HepG2 (cell line): ENCODE data around the gene ZBTB25. TPM values are rescaled to one million over a fixed set of nuclear protein-coding genes. Genes with fewer than 3 reads are reported as not detected.

Experiments used
- ATF6 ChIP-seq: sonication (generic); formaldehyde crosslinking; conservative IDR thresholded peaks from 2 replicates; pipeline ENCODE4 v1.4.0; 2020; ENCODE audit warnings: missing genetic modification reagents
- DDIT3 ChIP-seq: sonication (generic); formaldehyde crosslinking; IDR thresholded peaks from 2 replicates; pipeline ENCODE4 v1.4.0; 2020; ENCODE audit warnings: mild to moderate bottlenecking, missing genetic modification reagents
- E2F2 ChIP-seq: sonication (generic); formaldehyde crosslinking; IDR thresholded peaks from 2 replicates; pipeline ENCODE4 v1.4.0; 2020; ENCODE audit warnings: missing genetic modification reagents, borderline replicate concordance
- FOXO4 ChIP-seq: sonication (generic); formaldehyde crosslinking; conservative IDR thresholded peaks from 2 replicates; pipeline ENCODE4 v1.8.1; 2023; ENCODE audit warnings: missing genetic modification reagents
- HNRNPH1 ChIP-seq: fragments of 200-400 bp; formaldehyde crosslinking; optimal IDR thresholded peaks from 2 replicates; pipeline ENCODE3; 2017; ENCODE audit warnings: mild to moderate bottlenecking, low read depth, low read length
- KLF12 ChIP-seq: sonication (generic); formaldehyde crosslinking; IDR thresholded peaks from 2 replicates; pipeline ENCODE4 v1.4.0; 2020; ENCODE audit warnings: missing genetic modification reagents, borderline replicate concordance
- NR2F1 ChIP-seq, 2 experiments: fragments of 450-650 bp in 1 of 2; formaldehyde crosslinking in 1 of 2; IDR thresholded peaks; 2 replicates each; pipeline versions ENCODE4 v1.5.0 to v1.6.1; 2016 to 2020; ENCODE audit warnings: mild to moderate bottlenecking in 1 of 2, missing compliant biosample characterization in 1 of 2, missing genetic modification reagents in 1 of 2, moderate library complexity in 1 of 2
- PLSCR1 ChIP-seq: sonication (generic); formaldehyde crosslinking; IDR thresholded peaks from 2 replicates; pipeline ENCODE4 v1.5.0; 2020; ENCODE audit warnings: missing genetic modification reagents, mild to moderate bottlenecking, borderline replicate concordance
- RELA ChIP-seq: sonication (generic); formaldehyde crosslinking; IDR thresholded peaks from 2 replicates; pipeline ENCODE4 v1.4.0; 2020; ENCODE audit warnings: missing genetic modification reagents
- SMAD3 ChIP-seq: sonication (generic); formaldehyde crosslinking; IDR thresholded peaks from 2 replicates; pipeline ENCODE4 v1.4.0; 2020; ENCODE audit warnings: missing genetic modification reagents
- TOPORS ChIP-seq: sonication (generic); formaldehyde crosslinking; IDR thresholded peaks from 2 replicates; pipeline ENCODE4 v1.8.0; 2023; ENCODE audit warnings: mild to moderate bottlenecking, missing genetic modification reagents
- TRIM24 ChIP-seq: sonication (generic); formaldehyde crosslinking; IDR thresholded peaks from 2 replicates; pipeline ENCODE4 v1.8.0; 2022; ENCODE audit warnings: mild to moderate bottlenecking, missing genetic modification reagents
- ZBTB2 ChIP-seq: sonication (generic); formaldehyde crosslinking; IDR thresholded peaks from 2 replicates; pipeline ENCODE4 v1.8.0; 2022; ENCODE audit warnings: low read depth, missing genetic modification reagents
- ZBTB25 ChIP-seq: IDR thresholded peaks from 2 replicates; pipeline ENCODE4 v1.6.1; 2018; ENCODE audit warnings: missing genetic modification reagents
- ZNF10 ChIP-seq: sonication (generic); formaldehyde crosslinking; IDR thresholded peaks from 2 replicates; pipeline ENCODE4 v1.4.0; 2020; ENCODE audit warnings: mild to moderate bottlenecking, low read depth, missing genetic modification reagents, borderline replicate concordance
- ZNF607 ChIP-seq: sonication (generic); formaldehyde crosslinking; IDR thresholded peaks from 2 replicates; pipeline ENCODE4 v1.5.1; 2020; ENCODE audit warnings: missing genetic modification reagents, mild to moderate bottlenecking, borderline replicate concordance
- polyA plus RNA-seq, 8 experiments: library from polyadenylated mRNA; depleted of rRNA in 3 of 8; stranded (reverse) in 7 of 8; unstranded in 1 of 8; fragments of >200 nt; fragmentation: Illumina TruSeq in 4 of 8; extraction: Trizol in 4 of 8; gene quantifications; 2 replicates each; pipeline versions ENCODE4 v1.2.1 to v1.2.3, GENCODE V29; 2011 to 2016; ENCODE audit warnings: low read depth in 4 of 8, missing spikeins in 1 of 8, mixed read lengths in 1 of 8; ENCODE audit not compliant: insufficient read depth in 1 of 8
- total RNA-seq, 5 experiments: library from RNA; depleted of rRNA; stranded (reverse); fragments of >200 nt; fragmentation: Illumina TruSeq; extraction: Trizol; gene quantifications; 2 replicates each; pipeline ENCODE4 v1.2.3, GENCODE V29; 2016; ENCODE audit warnings: low read depth in 1 of 5

The ZBTB25 gene
- total and polyA plus RNA-seq, 2 of the 13 experiments (the other 11 are each of a cell fraction or from before 2014, with no cell fraction given), result 3.5 to 7.6 TPM

- TF ChIP-seq PLSCR1 (CRISPR knock-in tag), result no peak
- no peak for TF ChIP-seq ZBTB25 (CRISPR knock-in tag)
- peak; percentile 2 to 40; a peak in 1 of 4 replicates for TF ChIP-seq NR2F1 (CRISPR knock-in tag; IDR thresholded peaks at IDR 0.05)
- TF ChIP-seq E2F2 (CRISPR knock-in tag), result no peak
- no peak; the same call in 1 of the 2 replicates for TF ChIP-seq ZBTB2 (CRISPR knock-in tag)
- 0 out of 2 replicates have a peak, but pooled peaks have one; percentile 36 for TF ChIP-seq FOXO4 (CRISPR knock-in tag)
- no peak for TF ChIP-seq TRIM24 (CRISPR knock-in tag)
- no peak for TF ChIP-seq DDIT3
- TF ChIP-seq ATF6 (CRISPR knock-in tag), result no peak
- TF ChIP-seq ZNF607 (CRISPR knock-in tag), result peak; percentile 71; the same call in 1 of the 2 replicates
- TF ChIP-seq KLF12 (CRISPR knock-in tag), result peak; percentile 73; the same call in 1 of the 2 replicates
- no peak for TF ChIP-seq ZNF10 (CRISPR knock-in tag)
- TF ChIP-seq TOPORS, result peak; percentile 92; the same call in 1 of the 2 replicates
- TF ChIP-seq HNRNPH1, result no peak
- TF ChIP-seq SMAD3 (CRISPR knock-in tag), result no peak
- TF ChIP-seq RELA (CRISPR knock-in tag), result no peak
Observed at GRCh38 chr14:64503434-64504309, at the start of gene ZBTB25 (continued).
